ENCODE results near the gene IGSF3.

DNA sequence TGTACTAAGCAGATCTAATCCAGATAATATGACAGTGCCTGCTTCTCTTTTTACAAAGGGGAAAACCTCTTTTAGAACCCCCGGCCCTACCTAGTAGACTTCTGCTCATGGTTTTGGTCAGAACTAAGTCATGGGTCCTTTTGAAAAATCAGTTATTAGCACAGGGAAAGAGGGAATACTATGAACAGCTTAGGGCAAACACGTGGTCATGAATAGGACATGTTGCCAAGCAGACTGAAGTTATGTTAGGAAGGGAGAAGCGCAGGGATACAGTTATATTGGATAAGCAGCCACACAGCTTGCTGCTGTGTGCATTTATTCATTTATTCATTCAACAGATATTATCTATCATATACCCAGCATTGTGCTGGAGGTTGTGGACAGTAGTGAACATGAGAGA lies 25.3 kb upstream of the IGSF3 start:
- TF ChIP-seq EZH2 (IDR thresholded peaks at IDR 0.05; ENCODE audit: low read length), result no peak
- TF ChIP-seq, protein P1, sequence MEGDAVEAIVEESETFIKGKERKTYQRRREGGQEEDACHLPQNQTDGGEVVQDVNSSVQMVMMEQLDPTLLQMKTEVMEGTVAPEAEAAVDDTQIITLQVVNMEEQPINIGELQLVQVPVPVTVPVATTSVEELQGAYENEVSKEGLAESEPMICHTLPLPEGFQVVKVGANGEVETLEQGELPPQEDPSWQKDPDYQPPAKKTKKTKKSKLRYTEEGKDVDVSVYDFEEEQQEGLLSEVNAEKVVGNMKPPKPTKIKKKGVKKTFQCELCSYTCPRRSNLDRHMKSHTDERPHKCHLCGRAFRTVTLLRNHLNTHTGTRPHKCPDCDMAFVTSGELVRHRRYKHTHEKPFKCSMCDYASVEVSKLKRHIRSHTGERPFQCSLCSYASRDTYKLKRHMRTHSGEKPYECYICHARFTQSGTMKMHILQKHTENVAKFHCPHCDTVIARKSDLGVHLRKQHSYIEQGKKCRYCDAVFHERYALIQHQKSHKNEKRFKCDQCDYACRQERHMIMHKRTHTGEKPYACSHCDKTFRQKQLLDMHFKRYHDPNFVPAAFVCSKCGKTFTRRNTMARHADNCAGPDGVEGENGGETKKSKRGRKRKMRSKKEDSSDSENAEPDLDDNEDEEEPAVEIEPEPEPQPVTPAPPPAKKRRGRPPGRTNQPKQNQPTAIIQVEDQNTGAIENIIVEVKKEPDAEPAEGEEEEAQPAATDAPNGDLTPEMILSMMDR (optimal IDR thresholded peaks at IDR 0.05 in 1 of 3, IDR thresholded peaks at IDR 0.05 in 1 of 3, conservative IDR thresholded peaks at IDR 0.05 in 1 of 3; ENCODE audit: extremely low read depth in 1 of 3, insufficient read depth in 2 of 3, low read length in 3 of 3), result no peak

Data from keratinocyte (primary cell).